Kidney epithelial cell (primary cell): ENCODE results near the gene MAP3K9. TPM values are rescaled to one million over a fixed set of nuclear protein-coding genes. Genes with fewer than 3 reads are reported as not detected.
A peak's percentile ranks its signal among the peaks of the same experiment; 100 is the strongest.

Experiments used
- DNase-seq: peaks from one replicate; pipeline ENCODE4 v3.0.0-alpha.2; 2010; ENCODE audit warnings: low read depth
- H3K27me3 ChIP-seq: 2 replicates; pipeline ENCODE4 v1.6.0; 2011; ENCODE audit warnings: low read length; ENCODE audit not compliant: control insufficient read depth, insufficient read depth
- H3K36me3 ChIP-seq: 2 replicates; pipeline ENCODE4 v1.5.1; 2011; ENCODE audit warnings: low read length; ENCODE audit not compliant: control insufficient read depth, insufficient read depth
- H3K4me3 ChIP-seq: 2 replicates; pipeline ENCODE4 v1.5.1; 2011; ENCODE audit warnings: low read depth, mild to moderate bottlenecking, control low read depth, low read length
- total RNA-seq: library from RNA; depleted of rRNA; stranded (reverse); fragments of >200 nt; gene quantifications from 2 replicates; pipeline ENCODE4 v1.2.3, GENCODE V29; 2015
- TF ChIP-seq, protein P1 (sequence below): IDR thresholded peaks from 2 replicates; pipeline ENCODE4 v1.5.1; 2011; ENCODE audit warnings: mild to moderate bottlenecking, moderate library complexity, low read length, control low read depth, inconsistent platforms; ENCODE audit not compliant: insufficient read depth, poor library complexity, severe bottlenecking

The MAP3K9 gene
- total RNA-seq, 1 donor from 2014 or later, result 10.4 TPM

DNA sequence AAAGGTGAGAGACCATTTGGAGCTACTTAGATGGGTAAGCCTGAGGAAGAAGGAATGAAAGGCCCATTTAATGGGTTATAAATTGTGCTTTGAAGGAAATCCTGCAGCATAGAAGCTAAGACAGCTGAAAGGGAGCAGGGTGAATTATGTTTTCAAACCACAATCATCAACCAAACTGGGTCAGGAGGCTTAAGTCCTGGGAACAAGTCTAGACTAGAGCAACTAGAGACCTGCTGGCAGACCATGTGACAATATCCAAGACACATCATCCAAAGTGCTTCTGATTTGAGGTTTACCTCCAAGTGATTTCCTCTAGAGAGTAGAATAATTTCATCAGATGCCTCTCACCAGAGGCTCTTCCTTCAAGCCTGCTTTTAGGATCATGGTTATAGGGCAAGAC lies 53.7 kb downstream of the MAP3K9 start:
- Histone ChIP-seq H3K27me3 (no peaks in the 10 kb centered on the region), H3K36me3 (no peaks in the 10 kb centered on the region), H3K4me3 (no peak overlapping the region)
- DNase-seq, result no peak
- TF ChIP-seq, protein P1, sequence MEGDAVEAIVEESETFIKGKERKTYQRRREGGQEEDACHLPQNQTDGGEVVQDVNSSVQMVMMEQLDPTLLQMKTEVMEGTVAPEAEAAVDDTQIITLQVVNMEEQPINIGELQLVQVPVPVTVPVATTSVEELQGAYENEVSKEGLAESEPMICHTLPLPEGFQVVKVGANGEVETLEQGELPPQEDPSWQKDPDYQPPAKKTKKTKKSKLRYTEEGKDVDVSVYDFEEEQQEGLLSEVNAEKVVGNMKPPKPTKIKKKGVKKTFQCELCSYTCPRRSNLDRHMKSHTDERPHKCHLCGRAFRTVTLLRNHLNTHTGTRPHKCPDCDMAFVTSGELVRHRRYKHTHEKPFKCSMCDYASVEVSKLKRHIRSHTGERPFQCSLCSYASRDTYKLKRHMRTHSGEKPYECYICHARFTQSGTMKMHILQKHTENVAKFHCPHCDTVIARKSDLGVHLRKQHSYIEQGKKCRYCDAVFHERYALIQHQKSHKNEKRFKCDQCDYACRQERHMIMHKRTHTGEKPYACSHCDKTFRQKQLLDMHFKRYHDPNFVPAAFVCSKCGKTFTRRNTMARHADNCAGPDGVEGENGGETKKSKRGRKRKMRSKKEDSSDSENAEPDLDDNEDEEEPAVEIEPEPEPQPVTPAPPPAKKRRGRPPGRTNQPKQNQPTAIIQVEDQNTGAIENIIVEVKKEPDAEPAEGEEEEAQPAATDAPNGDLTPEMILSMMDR, result no peak

DNA sequence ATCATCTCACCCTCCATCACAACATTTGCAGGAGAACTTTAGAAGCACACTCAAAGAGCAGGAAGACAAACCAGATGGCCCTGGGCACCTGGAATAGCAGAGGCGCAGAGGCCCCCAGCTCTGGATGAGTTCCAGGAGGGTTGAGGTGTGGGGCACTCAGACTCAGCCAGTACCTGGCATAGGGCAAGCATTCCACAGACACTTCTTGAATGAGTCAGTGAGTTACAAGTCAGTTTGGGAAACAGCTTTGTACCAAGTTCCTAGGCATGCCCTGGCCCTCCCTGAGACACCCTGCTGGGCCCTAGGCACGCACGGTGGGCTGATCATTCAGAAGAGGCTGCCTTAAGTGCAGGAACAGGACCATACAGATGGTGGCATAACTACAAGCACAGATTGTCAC lies 54.3 kb downstream of the MAP3K9 start:
- TF ChIP-seq, protein P1, result peak; percentile 12
- H3K27me3 ChIP-seq, result no peaks in the 10 kb centered on the region
- no peak overlapping the region for H3K4me3 ChIP-seq
- DNase-seq, result peak; percentile 91
- H3K36me3 ChIP-seq, result no peaks in the 10 kb centered on the region

DNA sequence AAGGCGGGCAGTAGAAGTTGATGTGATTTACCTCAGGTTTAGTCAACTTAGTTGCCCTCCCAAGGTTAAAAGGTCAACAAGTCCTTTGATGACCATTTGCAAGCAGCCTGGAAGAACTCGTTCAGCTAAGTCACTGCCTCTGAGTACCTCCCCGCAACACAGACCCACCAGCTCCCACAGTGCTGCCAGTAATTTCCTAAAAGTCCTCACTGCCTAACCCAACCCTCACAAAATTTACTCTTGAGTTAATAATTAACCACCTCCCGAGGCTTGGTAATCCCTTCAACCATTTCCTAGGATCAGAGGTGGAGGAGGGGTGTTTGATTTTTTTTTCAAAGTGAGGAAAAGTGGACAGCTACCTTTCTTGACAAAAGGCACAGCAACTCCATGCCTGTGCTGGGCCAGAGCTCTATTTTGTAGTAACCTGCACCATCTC lies 55.8 kb downstream of the MAP3K9 start:
- DNase-seq, result no peak
- Histone ChIP-seq H3K27me3 (no peaks in the 10 kb centered on the region), H3K4me3 (no peak overlapping the region), H3K36me3 (peaks cover 1% of the 10 kb centered on the region)
- TF ChIP-seq, protein P1, result no peak

DNA sequence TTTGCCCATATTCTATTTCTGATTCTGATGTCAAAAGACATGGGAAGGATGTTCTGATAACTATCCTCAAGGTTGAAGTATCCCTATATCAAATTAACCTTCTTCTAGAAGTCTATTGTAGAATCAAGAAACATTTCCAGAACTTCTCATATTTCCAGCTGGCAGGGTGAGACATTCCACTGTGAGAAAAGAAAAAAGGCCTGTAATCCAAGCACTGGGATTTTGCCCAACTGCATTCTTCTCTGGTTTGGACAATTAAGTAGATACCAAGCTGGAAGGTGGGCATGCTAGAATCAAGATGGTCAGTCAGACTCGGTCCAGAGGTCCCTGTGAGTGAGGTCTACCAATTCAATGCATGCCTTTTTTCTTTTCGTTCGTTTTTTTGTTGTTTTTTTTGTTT lies 60.9 kb downstream of the MAP3K9 start:
- no peaks in the 10 kb centered on the region for H3K27me3 ChIP-seq
- peaks cover 2% of the 10 kb centered on the region for H3K36me3 ChIP-seq
- DNase-seq, result no peak
- H3K4me3 ChIP-seq, result no peak overlapping the region
- TF ChIP-seq, protein P1, result no peak

DNA sequence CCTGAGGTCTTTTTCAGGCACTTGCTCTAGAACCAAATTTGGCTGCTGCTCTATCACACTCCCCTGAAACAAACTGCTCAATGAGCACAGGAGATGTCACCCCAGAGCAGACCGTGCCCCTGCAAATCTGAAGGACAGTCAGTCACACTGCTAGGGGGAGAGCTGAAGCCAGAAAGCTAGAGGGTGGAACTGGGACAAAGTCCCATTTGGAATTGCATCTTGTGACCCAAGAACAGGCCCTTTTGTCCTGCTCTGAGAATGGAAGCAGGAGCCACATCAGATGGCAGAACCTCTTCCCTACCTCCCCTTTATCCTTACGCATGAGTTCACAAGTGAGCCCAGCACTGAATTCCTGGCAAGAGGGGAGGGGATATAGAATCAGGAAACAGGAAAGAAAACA lies 64.7 kb downstream of the MAP3K9 start:
- TF ChIP-seq, protein P1, result no peak
- H3K36me3 ChIP-seq, result peaks cover 1% of the 10 kb centered on the region
- no peaks in the 10 kb centered on the region for H3K27me3 ChIP-seq
- DNase-seq, result no peak
- no peak overlapping the region for H3K4me3 ChIP-seq

DNA sequence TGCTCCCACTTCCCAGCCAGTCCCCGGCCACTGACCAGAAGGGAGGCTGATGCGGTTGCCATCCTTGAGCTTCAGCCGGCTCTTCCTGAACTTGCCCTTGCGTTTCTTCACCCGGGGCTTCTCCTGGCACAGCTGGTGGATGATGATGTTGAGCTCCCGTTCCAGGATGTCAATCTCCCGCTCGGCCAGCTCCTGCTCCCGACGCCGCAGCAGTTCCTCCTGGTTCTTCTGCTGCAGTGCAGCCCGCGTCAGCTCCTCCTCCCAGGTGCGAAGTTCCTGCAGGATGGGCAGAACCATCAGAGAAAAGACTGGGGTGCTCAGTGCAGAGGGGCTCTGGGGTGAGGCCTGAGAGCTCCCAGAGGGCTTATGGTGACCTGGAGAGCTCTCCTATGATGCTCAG lies 67.0 kb downstream of the MAP3K9 start:
- TF ChIP-seq, protein P1, result no peak
- DNase-seq, result no peak

More for the DNA sequence above, 67.0 kb downstream of the MAP3K9 start:
- Histone ChIP-seq H3K36me3 (no peaks in the 10 kb centered on the region), H3K4me3 (no peak overlapping the region), H3K27me3 (no peaks in the 10 kb centered on the region)
